GM12891 (cell line): ENCODE data around the gene MTSS2.

ENCODE experiments used
- POLR2A ChIP-seq: IDR thresholded peaks from 2 replicates; pipeline ENCODE4 v1.6.1; 2011; ENCODE audit warnings: low read depth, low read length, control low read depth
- POLR2AphosphoS5 ChIP-seq: IDR thresholded peaks from 2 replicates; pipeline ENCODE4 v1.6.1; 2011; ENCODE audit warnings: low read depth, low read length, control low read depth
- SPI1 ChIP-seq: IDR thresholded peaks from 2 replicates; pipeline ENCODE4 v1.6.1; 2011; ENCODE audit warnings: low read depth, low read length, control low read depth
- TAF1 ChIP-seq: IDR thresholded peaks from 2 replicates; pipeline ENCODE4 v1.6.1; 2011; ENCODE audit warnings: low read depth, low read length, control low read depth

GRCh38 chr16:70684146-70685060 is 1.4 kb downstream of the MTSS2 start:
- TF ChIP-seq TAF1 (no peak), POLR2A (no peak), POLR2AphosphoS5 (no peak), SPI1 (no peak)
